Mucosa of descending colon (tissue), 3 donors: Measurements from ENCODE around the gene RHEBL1. TPM values are rescaled to one million over a fixed set of nuclear protein-coding genes. Genes with fewer than 3 reads are reported as not detected.

Source experiments
- ATAC-seq: fragments of 200-7000 bp; cut with Tn5 transposase; one replicate; pipeline ENCODE4 v1.9.1; 2020; ENCODE audit warnings: mild to moderate bottlenecking, moderate library complexity
- DNase-seq, 3 donors: peaks; one replicate each; pipeline ENCODE4 v3.0.0-alpha.2; 2020
- H3K36me3 ChIP-seq: fragments of 200-600 bp; one replicate; pipeline ENCODE4 v1.8.0; 2021; ENCODE audit warnings: low read depth, mild to moderate bottlenecking
- H3K4me1 ChIP-seq: fragments of 200-600 bp; one replicate; pipeline ENCODE4 v1.8.0; 2021; ENCODE audit warnings: low read depth, mild to moderate bottlenecking
- H3K4me3 ChIP-seq: fragments of 200-600 bp; one replicate; pipeline ENCODE4 v1.8.0; 2021; ENCODE audit warnings: mild to moderate bottlenecking
- H3K9me3 ChIP-seq: fragments of 200-600 bp; one replicate; pipeline ENCODE4 v1.8.0; 2021; ENCODE audit warnings: mild to moderate bottlenecking
- intact Hi-C, 2 donors: fragments of 100-400 bp; cut with DNase I in 1 of 2; cut with micrococcal nuclease in 1 of 2; formaldehyde crosslinking; loops; one replicate each; pipeline versions ENCODE4 v1.11.0 to v1.11.1; 2022; cut with DNase I, micrococcal nuclease
- total RNA-seq, 3 donors: library from RNA; stranded (reverse); fragmentation: NEBNext Ultra II Directional in 2 of 3; extraction: Animal tissue kit (Norgen Biotek cat#: 25700) in 2 of 3; gene quantifications; one replicate each; pipeline versions ENCODE4 v1.2.1 to v1.2.4, GENCODE V29; 2021 to 2023
- TF ChIP-seq, protein P1 (sequence below): fragments of 200-600 bp; IDR thresholded peaks from one replicate; pipeline ENCODE4 v1.8.0; 2022; ENCODE audit warnings: antibody characterized with exemption, mild to moderate bottlenecking
- donor health status: DM: no; HTN: no; CAD: no; lungs with moderate emphysema.
- donor health status: DM: no; HTN: no; CAD: no.
- donor health status: DM: no; HTN: yes; CAD: no.

RHEBL1 gene
- total RNA-seq, 3 donors from 2014 or later: 0.23 to 0.58 (median 0.38) TPM

DNA sequence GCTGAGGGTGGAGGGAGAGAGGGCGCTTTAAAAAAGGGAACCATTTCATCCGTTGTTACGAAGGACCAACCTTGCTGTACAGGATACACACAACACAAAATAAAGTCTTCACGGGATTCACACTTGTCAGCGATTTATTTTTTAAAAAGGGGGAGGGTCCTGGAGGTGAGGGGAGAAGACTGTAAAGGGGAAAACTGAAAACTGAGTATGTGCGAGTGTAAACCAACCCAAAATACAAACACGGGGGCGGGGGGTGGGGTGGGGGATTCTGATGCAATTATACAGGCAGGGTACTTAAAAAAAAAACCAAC lies 50.7 kb downstream of the RHEBL1 start:
- intact Hi-C loops: no loop called here
- ATAC-seq: peak; percentile 17
- H3K9me3 ChIP-seq: no peaks in the 10 kb centered on the region
- peaks cover 7% of the 10 kb centered on the region for H3K4me1 ChIP-seq
- no peaks in the 10 kb centered on the region for H3K36me3 ChIP-seq
- no peak for DNase-seq
- peak overlapping the region; percentile 58 for H3K4me3 ChIP-seq
- TF ChIP-seq, protein P1, sequence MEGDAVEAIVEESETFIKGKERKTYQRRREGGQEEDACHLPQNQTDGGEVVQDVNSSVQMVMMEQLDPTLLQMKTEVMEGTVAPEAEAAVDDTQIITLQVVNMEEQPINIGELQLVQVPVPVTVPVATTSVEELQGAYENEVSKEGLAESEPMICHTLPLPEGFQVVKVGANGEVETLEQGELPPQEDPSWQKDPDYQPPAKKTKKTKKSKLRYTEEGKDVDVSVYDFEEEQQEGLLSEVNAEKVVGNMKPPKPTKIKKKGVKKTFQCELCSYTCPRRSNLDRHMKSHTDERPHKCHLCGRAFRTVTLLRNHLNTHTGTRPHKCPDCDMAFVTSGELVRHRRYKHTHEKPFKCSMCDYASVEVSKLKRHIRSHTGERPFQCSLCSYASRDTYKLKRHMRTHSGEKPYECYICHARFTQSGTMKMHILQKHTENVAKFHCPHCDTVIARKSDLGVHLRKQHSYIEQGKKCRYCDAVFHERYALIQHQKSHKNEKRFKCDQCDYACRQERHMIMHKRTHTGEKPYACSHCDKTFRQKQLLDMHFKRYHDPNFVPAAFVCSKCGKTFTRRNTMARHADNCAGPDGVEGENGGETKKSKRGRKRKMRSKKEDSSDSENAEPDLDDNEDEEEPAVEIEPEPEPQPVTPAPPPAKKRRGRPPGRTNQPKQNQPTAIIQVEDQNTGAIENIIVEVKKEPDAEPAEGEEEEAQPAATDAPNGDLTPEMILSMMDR: no peak

DNA sequence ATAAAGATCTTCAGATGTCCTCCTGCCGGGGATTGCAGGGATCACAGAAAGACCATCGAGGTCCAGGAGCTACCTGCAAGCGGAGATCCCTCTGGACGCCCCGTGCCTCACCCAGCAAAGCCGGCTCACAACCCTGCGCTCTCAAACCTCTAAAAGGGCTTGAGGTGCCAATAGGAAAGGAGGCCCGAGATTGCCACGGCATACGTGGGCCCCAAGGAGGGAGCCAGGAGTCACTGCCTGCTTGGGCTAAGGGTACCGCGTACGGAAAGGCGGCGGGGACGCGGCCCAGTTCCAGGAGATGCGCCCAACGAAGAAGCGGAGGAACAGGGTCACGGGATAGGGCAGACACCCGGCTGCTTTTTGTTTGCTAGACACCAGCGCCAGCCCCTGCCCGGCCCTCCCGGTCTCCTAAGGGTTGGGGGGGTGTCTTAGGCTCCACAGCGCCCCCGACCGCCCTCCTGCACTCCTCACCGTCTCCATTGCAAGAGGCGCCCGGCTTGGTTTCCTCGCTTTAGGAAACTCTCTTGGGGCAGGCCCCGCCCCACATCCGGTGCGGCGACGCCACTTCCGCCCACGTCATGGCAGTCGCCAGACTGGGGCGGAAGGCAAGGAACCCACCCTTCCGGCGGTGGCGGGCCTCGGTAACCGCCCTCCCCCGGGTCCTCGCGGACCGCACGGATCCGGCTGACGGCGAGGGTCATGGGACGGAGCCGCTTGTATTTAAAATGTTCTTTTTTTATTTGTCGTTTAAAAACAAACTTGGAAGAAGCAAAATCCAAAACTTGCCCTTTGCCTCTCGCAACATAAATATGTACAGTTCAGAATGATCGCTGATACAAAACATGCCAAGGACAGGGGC lies 51.3 kb downstream of the RHEBL1 start, which contains the start of gene PRKAG1:
TSS of gene PRKAG1 (minus strand) at position 516 of the 859 bp plus-strand sequence. CDS start at position 480, 36 bp downstream.
- Histone ChIP-seq H3K4me3 (peak within 1 kb of the TSS; percentile 58), H3K36me3 (no peaks in the 10 kb centered on the region), H3K9me3 (no peaks in the 10 kb centered on the region), H3K4me1 (peaks cover 7% of the 10 kb centered on the region)
- intact Hi-C loops: no loop called here
- TF ChIP-seq, protein P1: peak; percentile 41
- peak; percentile 97 for ATAC-seq
- DNase-seq: peak; percentile 96 to 97 (median 97)

DNA sequence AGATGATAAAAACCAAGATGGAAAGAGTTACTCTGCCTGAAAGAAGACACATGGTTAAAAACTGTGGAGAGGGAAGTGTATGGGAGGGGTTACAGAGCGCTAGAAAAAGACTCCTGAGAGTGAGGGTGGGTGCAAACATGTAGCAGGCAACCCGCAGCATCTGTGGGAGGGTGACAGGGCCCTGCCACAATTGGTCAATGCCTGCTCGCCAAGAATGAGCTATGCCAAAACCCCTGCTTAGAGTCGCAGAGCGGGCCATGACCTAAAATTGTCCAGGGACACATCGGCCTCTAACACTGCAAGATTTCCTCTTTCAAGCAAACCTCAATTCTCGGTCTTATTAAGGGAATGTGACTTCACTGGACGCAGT lies 51.9 kb downstream of the RHEBL1 start:
- no peaks in the 10 kb centered on the region for H3K9me3 ChIP-seq
- peak overlapping the region; percentile 58 for H3K4me3 ChIP-seq
- DNase-seq: no peak
- no peaks in the 10 kb centered on the region for H3K36me3 ChIP-seq
- H3K4me1 ChIP-seq: peaks cover 7% of the 10 kb centered on the region
- TF ChIP-seq, protein P1: no peak
- intact Hi-C loops: no loop called here
- ATAC-seq: peak; percentile 1

DNA sequence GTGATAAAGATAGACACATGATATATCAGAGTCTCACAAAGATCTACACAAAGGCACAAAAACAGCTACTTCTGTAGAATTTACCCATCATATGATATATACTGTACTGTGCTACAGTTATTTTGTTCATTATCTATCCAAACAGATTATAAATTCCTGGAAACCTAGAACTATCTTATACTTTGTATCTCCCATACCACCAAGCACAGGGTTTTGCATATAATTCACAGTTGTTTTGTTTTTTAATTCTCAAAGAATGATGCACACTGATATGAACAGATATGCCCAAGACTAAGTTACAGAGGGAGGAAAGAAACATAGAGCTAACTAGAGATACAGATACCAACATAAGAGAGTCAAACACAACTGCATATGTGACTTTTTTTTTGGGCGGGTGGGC lies 54.6 kb downstream of the RHEBL1 start:
- Histone ChIP-seq H3K4me3 (no peak overlapping the region), H3K9me3 (no peaks in the 10 kb centered on the region), H3K36me3 (no peaks in the 10 kb centered on the region), H3K4me1 (peaks cover 7% of the 10 kb centered on the region)
- DNase-seq (no peak), ATAC-seq (no peak)
- TF ChIP-seq, protein P1: no peak
- intact Hi-C loops: no loop called here

Other genes with a start within 250 kb of the RHEBL1 start
- gene DDX23, start 217.8 kb downstream of the RHEBL1 start, total RNA-seq: 100 to 1,000 TPM in 1 of 3 donors, 10 to 100 TPM in 2; 70.0 to 105 (median 91.0) TPM
- gene RND1, start 204.1 kb downstream of the RHEBL1 start, total RNA-seq: 1 to 10 TPM; 1.1 to 3.5 (median 2.4) TPM
- 10 to 100 TPM; 16.9 to 41.3 (median 22.9) TPM for gene FKBP11, start 144.5 kb downstream of the RHEBL1 start, total RNA-seq
- 100 to 1,000 TPM; 207 to 280 (median 266) TPM for gene ARF3, start 112.5 kb downstream of the RHEBL1 start, total RNA-seq
- 1 to 10 TPM in 1 of 3 donors, under 1 TPM in 2; 0.49 to 1.1 (median 0.76) TPM for gene WNT10B, start 98.2 kb downstream of the RHEBL1 start, total RNA-seq
- gene WNT1, start 91.7 kb downstream of the RHEBL1 start, total RNA-seq: not detected
- gene DDN, start 70.6 kb downstream of the RHEBL1 start, total RNA-seq: under 1 TPM in 1 of 3 donors, not detected in 2; 0.12 TPM
- 10 to 100 TPM; 51.5 to 60.1 (median 52.2) TPM for gene PRKAG1, start 51.2 kb downstream of the RHEBL1 start, total RNA-seq
- gene KMT2D, start 9.2 kb downstream of the RHEBL1 start, total RNA-seq: 100 to 1,000 TPM in 1 of 3 donors, 10 to 100 TPM in 2; 83.3 to 102 (median 88.5) TPM
- under 1 TPM; 0.26 to 0.54 (median 0.46) TPM for gene DHH, start 24.8 kb upstream of the RHEBL1 start, total RNA-seq
- gene LMBR1L, start 40.9 kb upstream of the RHEBL1 start, total RNA-seq: 10 to 100 TPM; 46.1 to 77.4 (median 68.1) TPM
- 100 to 1,000 TPM; 391 to 679 (median 491) TPM for gene TUBA1B, start 61.4 kb upstream of the RHEBL1 start, total RNA-seq
- 100 to 1,000 TPM in 1 of 3 donors, 10 to 100 TPM in 2; 20.5 to 295 (median 64.4) TPM for gene TUBA1A, start 119.1 kb upstream of the RHEBL1 start, total RNA-seq
- gene TUBA1C, start 195.1 kb upstream of the RHEBL1 start, total RNA-seq: 100 to 1,000 TPM; 128 to 260 (median 236) TPM
- 10 to 100 TPM in 1 of 3 donors, 1 to 10 TPM in 2; 5.1 to 69.5 (median 8.6) TPM for gene PRPH, start 225.2 kb upstream of the RHEBL1 start, total RNA-seq